GM18505 (cell line): Measurements from ENCODE around the gene SIGLEC14.

Experiments used
- ATAC-seq: cut with Tn5 transposase; IDR thresholded peaks from one replicate; pipeline ENCODE4 v1.9.1; 2021; ENCODE audit not compliant: unreplicated experiment
- POLR2A ChIP-seq: IDR thresholded peaks from 4 replicates; pipeline ENCODE4 v1.6.1; 2011; ENCODE audit warnings: borderline replicate concordance; ENCODE audit not compliant: insufficient read depth, insufficient read length; ENCODE audit errors: extremely low read depth

SIGLEC14 gene

DNA sequence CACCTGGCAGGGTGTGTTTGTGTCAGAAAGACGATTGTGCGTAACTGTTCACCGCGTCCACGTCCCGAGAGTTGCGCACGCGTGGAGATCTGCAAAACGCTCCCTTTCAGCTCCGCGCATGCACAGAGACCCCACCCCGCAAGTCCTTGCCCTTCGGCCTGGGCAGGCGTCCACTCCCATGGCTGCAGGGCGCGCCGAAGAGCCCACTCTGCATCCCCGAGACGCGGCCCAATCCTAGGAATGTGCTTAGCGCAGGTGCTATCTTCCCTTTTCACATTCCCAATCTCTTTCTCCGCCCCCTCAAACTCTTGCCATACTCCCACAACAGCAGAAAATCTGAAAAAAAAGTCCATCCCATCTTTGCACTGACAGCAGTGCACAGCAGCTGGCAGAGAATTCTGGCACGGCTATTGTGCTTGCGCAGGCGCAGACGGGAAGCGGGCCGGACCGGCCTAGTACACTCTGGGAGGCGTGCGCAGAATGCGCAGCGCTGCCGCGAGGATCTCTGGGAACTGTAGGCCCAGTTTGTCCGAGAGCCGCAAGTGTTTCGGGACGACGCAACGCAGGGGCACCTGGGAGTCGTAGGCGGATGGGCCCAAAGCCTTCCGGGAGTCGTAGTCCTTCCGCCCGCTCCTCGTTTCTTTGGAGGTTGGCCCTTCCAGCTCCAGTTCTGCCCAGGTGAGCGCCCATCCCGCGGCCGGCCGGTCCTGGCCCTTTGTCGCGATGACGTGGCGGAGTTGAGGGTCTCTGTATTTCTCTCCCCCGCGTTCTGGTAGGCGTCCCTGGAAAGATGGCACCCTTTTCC is 52.5 kb downstream of the SIGLEC14 start:
- TF ChIP-seq POLR2A: peak; percentile 51
- peak; percentile 92 for ATAC-seq

DNA sequence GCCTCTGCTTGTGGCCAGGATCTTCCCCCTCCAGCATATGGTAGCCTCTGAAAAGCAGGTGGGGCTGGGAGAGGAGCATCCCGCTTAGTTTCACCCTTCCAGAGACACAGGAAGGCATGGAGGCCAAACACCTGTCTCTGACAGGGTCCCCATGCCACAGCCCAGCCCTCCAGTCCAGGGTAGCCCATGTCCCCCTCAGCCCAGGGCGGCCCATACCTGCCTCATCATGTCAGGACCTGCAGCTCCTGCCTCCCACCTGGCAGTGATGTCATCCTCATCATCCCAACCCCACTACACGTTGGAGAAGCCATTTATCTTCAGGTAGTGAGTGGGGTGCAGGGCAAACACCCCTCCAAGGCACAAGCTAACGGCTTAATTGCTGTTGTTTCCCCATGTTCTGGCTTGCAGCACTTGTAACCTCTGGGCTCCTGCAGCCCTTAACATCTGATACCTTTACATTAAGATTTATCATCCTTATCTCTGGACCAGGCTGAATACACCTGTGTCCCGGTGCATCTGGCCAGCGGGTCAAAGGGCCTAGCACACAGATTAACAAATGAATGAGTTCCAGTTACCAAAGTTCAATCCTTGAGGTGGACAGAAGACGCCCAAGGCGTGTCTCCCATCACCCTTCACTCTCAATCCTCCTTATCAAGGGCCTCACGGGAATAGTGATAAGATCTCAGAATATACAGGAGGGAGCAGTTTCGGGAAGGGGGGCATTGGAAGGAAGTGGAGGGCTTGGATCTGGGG is 53.3 kb downstream of the SIGLEC14 start:
- no peak for ATAC-seq
- TF ChIP-seq POLR2A: no peak
